Endothelial cell of umbilical vein (primary cell): Measurements from ENCODE around the gene SERPINA12. TPM values are rescaled to one million over a fixed set of nuclear protein-coding genes. Genes with fewer than 3 reads are reported as not detected.

ENCODE experiments used
- BruUV-seq: library from RNA; stranded (reverse); fragments of 400-500 nt; replicated peaks from 2 replicates; lab custom pipeline; 2021; lab: Mats Ljungman, UMichigan
- CTCF ChIA-PET: fragments of 300-600, 350-600 bp; sonication (Branson Sonifier 250); formaldehyde crosslinking; loops from one replicate; lab custom pipeline; 2021; ENCODE audit warnings: antibody characterized with exemption, inconsistent platforms; lab: Charles Lee
- POLR2A ChIA-PET: fragments of 300-600, 350-600 bp; sonication (Branson Sonifier 250); formaldehyde crosslinking; loops from one replicate; lab custom pipeline; 2021; ENCODE audit warnings: antibody characterized with exemption, inconsistent platforms; lab: Charles Lee
- DNase-seq: peaks from one replicate; pipeline ENCODE4 v3.0.0-alpha.2; 2011; ENCODE audit warnings: low read depth, low spot score
- FAIRE-seq: peaks from 2 replicates; lab custom pipeline; 2011; peaks lifted over from hg19 to GRCh38; lab: Jason Lieb, UNC
- H2AFZ ChIP-seq: 2 replicates; pipeline ENCODE4 v1.6.0; 2012; ENCODE audit warnings: low read depth, low read length, control low read depth, inconsistent platforms
- H3K27ac ChIP-seq: 2 replicates; pipeline ENCODE4 v1.5.1; 2011; ENCODE audit warnings: low read depth, mild to moderate bottlenecking, control low read depth, low read length, moderate library complexity; ENCODE audit not compliant: insufficient read depth
- H3K27me3 ChIP-seq, 2 experiments: 2 replicates each; pipeline versions ENCODE4 v1.6.0 to v1.6.1; 2011; ENCODE audit warnings: low read length in 2 of 2, mixed read lengths in 1 of 2; ENCODE audit not compliant: control insufficient read depth in 2 of 2, insufficient read depth in 2 of 2
- H3K36me3 ChIP-seq, 2 experiments: 2 replicates in 1 of 2; 3 replicates in 1 of 2; pipeline ENCODE4 v1.5.1; 2011; ENCODE audit warnings: low read length in 2 of 2, mild to moderate bottlenecking in 1 of 2, moderate library complexity in 1 of 2; ENCODE audit not compliant: control insufficient read depth in 2 of 2, insufficient read depth in 2 of 2; ENCODE audit errors: extremely low read depth in 1 of 2
- H3K4me1 ChIP-seq: 3 replicates; pipeline ENCODE4 v1.5.1; 2011; ENCODE audit warnings: mild to moderate bottlenecking, low read length; ENCODE audit not compliant: control insufficient read depth, insufficient read depth; ENCODE audit errors: extremely low read depth
- H3K4me2 ChIP-seq: 2 replicates; pipeline ENCODE4 v1.6.1; 2011; ENCODE audit warnings: low read length, control low read depth, mixed read lengths; ENCODE audit not compliant: insufficient read depth
- H3K4me3 ChIP-seq, 3 experiments: fragments of 200-600 bp in 1 of 3; sonication (generic), shearing (Covaris generic) in 1 of 3; replicated peaks in 1 of 3; 2 replicates each; pipeline ENCODE4 v1.5.1; 2011 to 2016; ENCODE audit warnings: control low read depth in 3 of 3, low read length in 3 of 3, mild to moderate bottlenecking in 2 of 3, inconsistent platforms in 1 of 3, low read depth in 1 of 3, moderate library complexity in 1 of 3; ENCODE audit not compliant: insufficient read depth in 1 of 3
- H3K79me2 ChIP-seq: 2 replicates; pipeline ENCODE4 v1.6.0; 2012; ENCODE audit warnings: low read length, inconsistent platforms; ENCODE audit not compliant: control insufficient read depth, insufficient read depth
- H3K9ac ChIP-seq: replicated peaks from 2 replicates; pipeline ENCODE3; 2011; ENCODE audit warnings: low read length, control low read depth; ENCODE audit not compliant: insufficient read depth; ENCODE audit errors: extremely low read depth
- H3K9me1 ChIP-seq: replicated peaks from 3 replicates; pipeline ENCODE4 v1.6.0; 2011; ENCODE audit warnings: mild to moderate bottlenecking, low read length; ENCODE audit not compliant: control insufficient read depth, insufficient read depth; ENCODE audit errors: extremely low read depth
- H3K9me3 ChIP-seq: replicated peaks from 2 replicates; pipeline ENCODE4 v1.5.1; 2012; ENCODE audit warnings: low read length, inconsistent platforms; ENCODE audit not compliant: control insufficient read depth, insufficient read depth
- H4K20me1 ChIP-seq: replicated peaks from 2 replicates; pipeline ENCODE3; 2011; ENCODE audit warnings: mild to moderate bottlenecking, low read length; ENCODE audit not compliant: control insufficient read depth, insufficient read depth; ENCODE audit errors: extremely low read depth
- CTCF ChIP-seq, 2 donors: IDR thresholded peaks; 1 replicate in 1 of 2; 2 replicates in 1 of 2; pipeline ENCODE4 v1.5.1; 2011; ENCODE audit warnings: low read length in 2 of 2, mild to moderate bottlenecking in 2 of 2, moderate library complexity in 2 of 2, control low read depth in 1 of 2, inconsistent platforms in 1 of 2, low read depth in 1 of 2; ENCODE audit not compliant: insufficient read depth in 1 of 2; ENCODE audit errors: extremely low read depth in 1 of 2
- EZH2 ChIP-seq: IDR thresholded peaks from 2 replicates; pipeline ENCODE4 v1.6.1; 2012; ENCODE audit warnings: borderline replicate concordance, low read depth, mild to moderate bottlenecking, moderate library complexity, low read length, inconsistent platforms; ENCODE audit not compliant: severe bottlenecking
- FOS ChIP-seq: IDR thresholded peaks from 2 replicates; pipeline ENCODE4 v1.6.1; 2011; ENCODE audit warnings: mild to moderate bottlenecking, low read length, moderate library complexity, borderline replicate concordance; ENCODE audit not compliant: insufficient read depth
- GATA2 ChIP-seq: IDR thresholded peaks from 2 replicates; pipeline ENCODE4 v1.7.0; 2011; ENCODE audit warnings: low read depth, mild to moderate bottlenecking, moderate library complexity, mixed read lengths, low read length; ENCODE audit not compliant: insufficient read length, insufficient read depth
- JUN ChIP-seq: IDR thresholded peaks from 2 replicates; pipeline ENCODE4 v1.6.1; 2011; ENCODE audit warnings: borderline replicate concordance, low read depth; ENCODE audit not compliant: insufficient read length, insufficient read depth
- MAX ChIP-seq: IDR thresholded peaks from 2 replicates; pipeline ENCODE4 v1.6.1; 2011; ENCODE audit not compliant: insufficient read depth, insufficient read length
- MYC ChIP-seq: IDR thresholded peaks from one replicate; pipeline ENCODE4 v1.6.1; 2011; ENCODE audit warnings: mild to moderate bottlenecking, low read depth, low read length
- POLR2A ChIP-seq: IDR thresholded peaks from 2 replicates; pipeline ENCODE4 v1.6.1; 2012; ENCODE audit warnings: low read depth, mild to moderate bottlenecking, control low read depth, low read length
- POLR2AphosphoS5 ChIP-seq: IDR thresholded peaks from 2 replicates; pipeline ENCODE4 v1.6.1; 2012; ENCODE audit warnings: low read depth, mild to moderate bottlenecking, control low read depth, low read length, moderate library complexity; ENCODE audit not compliant: insufficient read depth
- dilution Hi-C: fragments of 300-500 bp; cut with MboI; formaldehyde crosslinking; loops from one replicate; pipeline ENCODE4 v1.15.0; 2019; ENCODE audit warnings: low sequenced_read_pairs; ENCODE audit not compliant: extremely low pct_ligation_motif_present
- intact Hi-C: fragments of 100-400 bp; cut with micrococcal nuclease; formaldehyde crosslinking; loops from one replicate; pipeline ENCODE4 v1.10.0; 2022
- polyA plus RNA-seq, 4 experiments: library from polyadenylated mRNA; depleted of rRNA in 3 of 4; stranded (reverse) in 3 of 4; unstranded in 1 of 4; fragments of >200 nt; gene quantifications; 2 replicates each; pipeline versions ENCODE4 v1.2.1 to v1.2.3, GENCODE V29; 2011 to 2012; ENCODE audit warnings: missing spikeins in 1 of 4
- total RNA-seq: library from RNA; stranded (reverse); gene quantifications from 2 replicates; pipeline ENCODE4 v1.2.3, GENCODE V29; 2021

Gene SERPINA12
- total and polyA plus RNA-seq, 2 donors (not counting 3 experiments of a cell fraction or from before 2014, with no cell fraction given): not detected

GRCh38 chr14:94469261-94469660 lies 40.0 kb downstream of the SERPINA12 start:
- Histone ChIP-seq H3K9me1 (no peaks in the 10 kb centered on the region), H2AFZ (no peak overlapping the region), H3K27me3 (no peaks in the 10 kb centered on the region), H3K9me3 (peaks cover under 1% of the 10 kb centered on the region), H3K27ac (no peak overlapping the region), H4K20me1 (no peaks in the 10 kb centered on the region), H3K4me2 (no peak overlapping the region), H3K79me2 (no peaks in the 10 kb centered on the region), H3K9ac (no peak overlapping the region), H3K4me3 (no peak overlapping the region), H3K36me3 (no peaks in the 10 kb centered on the region), H3K4me1 (no peaks in the 10 kb centered on the region)
- no TSS peak for BruUV-seq
- intact Hi-C loops: no loop called here
- no peak for DNase-seq
- ChIA-PET CTCF (interaction anchor here (0.9 kb wide), 1 partner anchor 35 kb away, joined by 3 read pairs; no protein-coding TSS in a partner anchor), POLR2A (no interaction called here)
- TF ChIP-seq POLR2AphosphoS5 (no peak), GATA2 (no peak), JUN (no peak), MYC (no peak), POLR2A (no peak), EZH2 (no peak), FOS (no peak), MAX (no peak), CTCF (IDR thresholded peaks at IDR 0.05; ENCODE audit: extremely low read depth in 1 of 2, insufficient read depth in 1 of 2, low read depth in 1 of 2, low read length in 2 of 2) (no peak)
- dilution Hi-C loops: no loop called here
- FAIRE-seq: no peak
